Lower lobe of right lung (tissue), 2 donors: ENCODE results near the gene AANAT. TPM values are rescaled to one million over a fixed set of nuclear protein-coding genes. Genes with fewer than 3 reads are reported as not detected.
A peak's percentile ranks its signal among the peaks of the same experiment; 100 is the strongest.

Experiments used
- ATAC-seq, 2 donors: fragments of 200-7000 bp; cut with Tn5 transposase; one replicate each; pipeline ENCODE4 v1.9.1; 2020 to 2022; ENCODE audit warnings: mild to moderate bottlenecking in 2 of 2, moderate library complexity in 2 of 2
- DNase-seq: peaks from one replicate; pipeline ENCODE4 v3.0.0-alpha.2; 2020
- H3K27ac ChIP-seq: fragments of 200-600 bp; one replicate; pipeline ENCODE4 v1.8.0; 2022
- H3K27me3 ChIP-seq: fragments of 200-600 bp; one replicate; pipeline ENCODE4 v1.8.0; 2022; ENCODE audit warnings: low read depth
- H3K36me3 ChIP-seq: fragments of 200-600 bp; one replicate; pipeline ENCODE4 v1.8.0; 2022; ENCODE audit warnings: mild to moderate bottlenecking
- H3K4me1 ChIP-seq: fragments of 200-600 bp; one replicate; pipeline ENCODE4 v1.8.0; 2022
- H3K4me3 ChIP-seq: fragments of 200-600 bp; one replicate; pipeline ENCODE4 v1.8.0; 2022; ENCODE audit warnings: mild to moderate bottlenecking
- H3K9me3 ChIP-seq: fragments of 200-600 bp; one replicate; pipeline ENCODE4 v1.8.0; 2022
- CTCF ChIP-seq: fragments of 200-600 bp; IDR thresholded peaks from one replicate; pipeline ENCODE4 v1.8.0; 2022; ENCODE audit warnings: antibody characterized with exemption, mild to moderate bottlenecking
- intact Hi-C: fragments of 100-400 bp; cut with DNase I; formaldehyde crosslinking; loops from one replicate; pipeline ENCODE4 v1.11.0; 2022
- total RNA-seq: library from RNA; stranded (reverse); fragmentation: NEBNext Ultra II Directional; extraction: Animal tissue kit (Norgen Biotek cat#: 25700); gene quantifications from one replicate; pipeline ENCODE4 v1.2.1, GENCODE V29; 2021
- donor health status: DM: no; HTN: yes; CAD: no; lungs with severe emphysema.

The AANAT gene
- total RNA-seq, 1 donor from 2014 or later, result not detected

- H3K4me1 ChIP-seq, result peaks cover 23% of the 10 kb centered on the region
- no peak overlapping the region for H3K27ac ChIP-seq
- DNase-seq, result no peak
- no peak overlapping the region for H3K4me3 ChIP-seq
- H3K27me3 ChIP-seq, result no peaks in the 10 kb centered on the region
- intact Hi-C loops, result no loop called here
- no peaks in the 10 kb centered on the region for H3K36me3 ChIP-seq
- no peaks in the 10 kb centered on the region for H3K9me3 ChIP-seq
- peak; percentile 34 to 64 for ATAC-seq
- TF ChIP-seq CTCF, result no peak
Observed at GRCh38 chr17:76432004-76432403, 35.4 kb upstream of the AANAT start.

- peak; percentile 25 for TF ChIP-seq CTCF
- ATAC-seq (no peak), DNase-seq (no peak)
- no peak overlapping the region for H3K27ac ChIP-seq
- H3K4me3 ChIP-seq, result no peak overlapping the region
- no peaks in the 10 kb centered on the region for H3K9me3 ChIP-seq
- intact Hi-C loops, result no loop called here
- H3K36me3 ChIP-seq, result no peaks in the 10 kb centered on the region
- no peaks in the 10 kb centered on the region for H3K27me3 ChIP-seq
- H3K4me1 ChIP-seq, result peaks cover 15% of the 10 kb centered on the region
Observed at GRCh38 chr17:76432712-76433336, 34.6 kb upstream of the AANAT start.

GRCh38 chr17:76433693-76434092 is 33.7 kb upstream of the AANAT start:
- DNase-seq (no peak), ATAC-seq (no peak)
- peaks cover 7% of the 10 kb centered on the region for H3K4me1 ChIP-seq
- no peaks in the 10 kb centered on the region for H3K27me3 ChIP-seq
- no peaks in the 10 kb centered on the region for H3K9me3 ChIP-seq
- H3K4me3 ChIP-seq, result no peak overlapping the region
- no peaks in the 10 kb centered on the region for H3K36me3 ChIP-seq
- intact Hi-C loops, result no loop called here
- no peak for TF ChIP-seq CTCF
- no peak overlapping the region for H3K27ac ChIP-seq

- Histone ChIP-seq H3K36me3 (no peaks in the 10 kb centered on the region), H3K27ac (no peak overlapping the region), H3K4me3 (no peak overlapping the region), H3K9me3 (no peaks in the 10 kb centered on the region), H3K4me1 (peaks cover 7% of the 10 kb centered on the region), H3K27me3 (no peaks in the 10 kb centered on the region)
- no peak for DNase-seq
- intact Hi-C loops, result no loop called here
- ATAC-seq, result no peak
- TF ChIP-seq CTCF, result no peak
Observed at GRCh38 chr17:76434870-76435269, 32.5 kb upstream of the AANAT start.

GRCh38 chr17:76435751-76436150 is 31.7 kb upstream of the AANAT start:
- intact Hi-C loops, result no loop called here

More at GRCh38 chr17:76435751-76436150, 31.7 kb upstream of the AANAT start:
- Histone ChIP-seq H3K4me1 (peaks cover 6% of the 10 kb centered on the region), H3K36me3 (no peaks in the 10 kb centered on the region), H3K4me3 (no peak overlapping the region), H3K27ac (no peak overlapping the region), H3K9me3 (no peaks in the 10 kb centered on the region), H3K27me3 (no peaks in the 10 kb centered on the region)
- ATAC-seq (no peak), DNase-seq (no peak)
- no peak for TF ChIP-seq CTCF
